B cell (primary cell): Measurements from ENCODE around the gene E2F2.

Experiments used
- EZH2 ChIP-seq: IDR thresholded peaks from 2 replicates; pipeline ENCODE4 v1.6.1; 2012; ENCODE audit warnings: borderline replicate concordance, low read depth, mild to moderate bottlenecking, moderate library complexity, low read length; ENCODE audit not compliant: insufficient read depth, poor library complexity, severe bottlenecking
- TF ChIP-seq, protein P1 (sequence below): fragments of 200-600 bp; IDR thresholded peaks from one replicate; pipeline ENCODE4 v1.8.0; 2022; ENCODE audit warnings: antibody characterized with exemption, mild to moderate bottlenecking

DNA sequence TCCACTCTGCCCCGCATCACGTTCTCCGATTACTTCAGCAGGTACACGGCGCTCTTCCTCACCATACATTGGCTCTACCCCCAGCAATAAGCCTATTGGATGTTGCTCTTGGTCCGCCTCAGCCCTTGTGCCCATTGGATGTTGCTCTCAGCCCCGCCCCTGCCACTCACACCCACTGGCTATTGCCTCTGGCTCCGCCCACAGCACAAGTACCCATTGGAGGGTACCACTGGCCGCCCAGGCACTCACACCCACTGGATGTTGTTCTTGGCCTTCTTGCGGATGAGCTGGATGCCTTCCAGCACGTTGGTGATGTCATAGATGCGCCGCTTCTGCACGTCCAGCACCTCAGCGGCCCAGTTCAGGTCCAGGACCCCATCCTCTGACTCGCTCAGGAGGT, 9.4 kb downstream of the E2F2 start:
- TF ChIP-seq, protein P1, sequence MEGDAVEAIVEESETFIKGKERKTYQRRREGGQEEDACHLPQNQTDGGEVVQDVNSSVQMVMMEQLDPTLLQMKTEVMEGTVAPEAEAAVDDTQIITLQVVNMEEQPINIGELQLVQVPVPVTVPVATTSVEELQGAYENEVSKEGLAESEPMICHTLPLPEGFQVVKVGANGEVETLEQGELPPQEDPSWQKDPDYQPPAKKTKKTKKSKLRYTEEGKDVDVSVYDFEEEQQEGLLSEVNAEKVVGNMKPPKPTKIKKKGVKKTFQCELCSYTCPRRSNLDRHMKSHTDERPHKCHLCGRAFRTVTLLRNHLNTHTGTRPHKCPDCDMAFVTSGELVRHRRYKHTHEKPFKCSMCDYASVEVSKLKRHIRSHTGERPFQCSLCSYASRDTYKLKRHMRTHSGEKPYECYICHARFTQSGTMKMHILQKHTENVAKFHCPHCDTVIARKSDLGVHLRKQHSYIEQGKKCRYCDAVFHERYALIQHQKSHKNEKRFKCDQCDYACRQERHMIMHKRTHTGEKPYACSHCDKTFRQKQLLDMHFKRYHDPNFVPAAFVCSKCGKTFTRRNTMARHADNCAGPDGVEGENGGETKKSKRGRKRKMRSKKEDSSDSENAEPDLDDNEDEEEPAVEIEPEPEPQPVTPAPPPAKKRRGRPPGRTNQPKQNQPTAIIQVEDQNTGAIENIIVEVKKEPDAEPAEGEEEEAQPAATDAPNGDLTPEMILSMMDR: no peak
- no peak for TF ChIP-seq EZH2
